IPS-18a (cell line): ENCODE measurements around the gene HNRNPAB.

ENCODE experiments used
- H3K27ac ChIP-seq: one replicate; pipeline ENCODE4 v1.5.1; 2013; ENCODE audit warnings: low read length
- H3K27me3 ChIP-seq: one replicate; pipeline ENCODE4 v1.6.1; 2013; ENCODE audit warnings: mild to moderate bottlenecking, low read length; ENCODE audit not compliant: control insufficient read depth, insufficient read depth
- H3K36me3 ChIP-seq: one replicate; pipeline ENCODE4 v1.6.1; 2013; ENCODE audit warnings: low read depth, low read length; ENCODE audit not compliant: control insufficient read depth
- H3K4me1 ChIP-seq: one replicate; pipeline ENCODE4 v1.6.1; 2013; ENCODE audit warnings: low read depth, low read length; ENCODE audit not compliant: control insufficient read depth
- H3K4me3 ChIP-seq: one replicate; pipeline ENCODE4 v1.5.1; 2013; ENCODE audit warnings: low read length
- H3K9ac ChIP-seq: one replicate; pipeline ENCODE4 v1.6.1; 2013; ENCODE audit warnings: mild to moderate bottlenecking, low read length, moderate library complexity
- H3K9me3 ChIP-seq: one replicate; pipeline ENCODE4 v1.6.1; 2013; ENCODE audit warnings: low read depth, low read length; ENCODE audit not compliant: control insufficient read depth

Gene HNRNPAB

GRCh38 chr5:178204182-178204934 is at the start of gene HNRNPAB:
TSS of gene HNRNPAB (plus strand) at chr5:178204533. CDS start at chr5:178204838, 305 bp downstream.
- Histone ChIP-seq H3K27ac (peak within 1 kb of the TSS; percentile 43), H3K9ac (peak within 1 kb of the TSS; percentile 93), H3K4me1 (peaks cover 7% of the 10 kb centered on the region), H3K9me3 (no peaks in the 10 kb centered on the region), H3K27me3 (no peaks in the 10 kb centered on the region), H3K36me3 (peaks cover 41% of the 10 kb centered on the region), H3K4me3 (peak within 1 kb of the TSS; percentile 100)

- Histone ChIP-seq H3K27ac (no peak overlapping the region), H3K27me3 (no peaks in the 10 kb centered on the region), H3K4me3 (no peak overlapping the region), H3K36me3 (peaks cover 13% of the 10 kb centered on the region), H3K4me1 (no peaks in the 10 kb centered on the region), H3K9ac (no peak overlapping the region), H3K9me3 (no peaks in the 10 kb centered on the region)
These were observed 49.3 kb upstream of the HNRNPAB start for GRCh38 chr5:178155065-178155464.

- H3K27ac ChIP-seq, result no peak overlapping the region
- no peaks in the 10 kb centered on the region for H3K4me1 ChIP-seq
- H3K9ac ChIP-seq, result no peak overlapping the region
- H3K4me3 ChIP-seq, result no peak overlapping the region
- H3K27me3 ChIP-seq, result no peaks in the 10 kb centered on the region
- H3K9me3 ChIP-seq, result no peaks in the 10 kb centered on the region
- H3K36me3 ChIP-seq, result no peaks in the 10 kb centered on the region
These were observed 44.2 kb upstream of the HNRNPAB start for GRCh38 chr5:178160176-178160575.

- H3K9me3 ChIP-seq, result no peaks in the 10 kb centered on the region
- H3K4me1 ChIP-seq, result no peaks in the 10 kb centered on the region
- no peaks in the 10 kb centered on the region for H3K27me3 ChIP-seq
- no peak overlapping the region for H3K4me3 ChIP-seq
- no peaks in the 10 kb centered on the region for H3K36me3 ChIP-seq
- H3K9ac ChIP-seq, result no peak overlapping the region
- H3K27ac ChIP-seq, result no peak overlapping the region
These were observed 41.9 kb upstream of the HNRNPAB start for GRCh38 chr5:178162481-178162880.

- H3K4me3 ChIP-seq, result peak overlapping the region; percentile 48
- no peak overlapping the region for H3K27ac ChIP-seq
These were observed 40.3 kb upstream of the HNRNPAB start for GRCh38 chr5:178163772-178164735.

GRCh38 chr5:178165581-178165980 is 38.8 kb upstream of the HNRNPAB start:
- Histone ChIP-seq H3K27ac (no peak overlapping the region), H3K4me1 (no peaks in the 10 kb centered on the region), H3K4me3 (no peak overlapping the region), H3K36me3 (no peaks in the 10 kb centered on the region), H3K27me3 (no peaks in the 10 kb centered on the region), H3K9ac (no peak overlapping the region), H3K9me3 (no peaks in the 10 kb centered on the region)

More at GRCh38 chr5:178163772-178164735, 40.3 kb upstream of the HNRNPAB start:
- H3K36me3 ChIP-seq, result no peaks in the 10 kb centered on the region
- no peaks in the 10 kb centered on the region for H3K9me3 ChIP-seq
- no peaks in the 10 kb centered on the region for H3K27me3 ChIP-seq
- H3K9ac ChIP-seq, result no peak overlapping the region
- H3K4me1 ChIP-seq, result no peaks in the 10 kb centered on the region

GRCh38 chr5:178170455-178170854 is 33.9 kb upstream of the HNRNPAB start:
- Histone ChIP-seq H3K27ac (no peak overlapping the region), H3K4me1 (no peaks in the 10 kb centered on the region), H3K9me3 (no peaks in the 10 kb centered on the region), H3K4me3 (no peak overlapping the region), H3K9ac (no peak overlapping the region), H3K36me3 (no peaks in the 10 kb centered on the region), H3K27me3 (no peaks in the 10 kb centered on the region)

GRCh38 chr5:178174456-178174855 is 29.9 kb upstream of the HNRNPAB start:
- Histone ChIP-seq H3K27ac (no peak overlapping the region), H3K9ac (no peak overlapping the region), H3K4me1 (peaks cover 6% of the 10 kb centered on the region)

GRCh38 chr5:178176791-178177190 is 27.5 kb upstream of the HNRNPAB start:
- H3K27me3 ChIP-seq, result no peaks in the 10 kb centered on the region
- no peak overlapping the region for H3K9ac ChIP-seq
- H3K9me3 ChIP-seq, result no peaks in the 10 kb centered on the region
- H3K4me3 ChIP-seq, result no peak overlapping the region
- H3K36me3 ChIP-seq, result no peaks in the 10 kb centered on the region
- peaks cover 17% of the 10 kb centered on the region for H3K4me1 ChIP-seq
- H3K27ac ChIP-seq, result no peak overlapping the region

More at GRCh38 chr5:178174456-178174855, 29.9 kb upstream of the HNRNPAB start:
- Histone ChIP-seq H3K36me3 (no peaks in the 10 kb centered on the region), H3K27me3 (no peaks in the 10 kb centered on the region), H3K9me3 (no peaks in the 10 kb centered on the region), H3K4me3 (no peak overlapping the region)

- no peak overlapping the region for H3K27ac ChIP-seq
- peak overlapping the region; percentile 15 for H3K9ac ChIP-seq
- no peak overlapping the region for H3K4me3 ChIP-seq
- no peaks in the 10 kb centered on the region for H3K9me3 ChIP-seq
- H3K36me3 ChIP-seq, result no peaks in the 10 kb centered on the region
- peaks cover 22% of the 10 kb centered on the region for H3K4me1 ChIP-seq
- H3K27me3 ChIP-seq, result no peaks in the 10 kb centered on the region
These were observed 26.8 kb upstream of the HNRNPAB start for GRCh38 chr5:178177569-178177968.

- Histone ChIP-seq H3K27ac (peak overlapping the region; percentile 99), H3K4me1 (peaks cover 22% of the 10 kb centered on the region), H3K27me3 (no peaks in the 10 kb centered on the region), H3K9me3 (no peaks in the 10 kb centered on the region), H3K9ac (peak overlapping the region; percentile 90), H3K36me3 (no peaks in the 10 kb centered on the region), H3K4me3 (peak overlapping the region; percentile 57)
These were observed 24.0 kb upstream of the HNRNPAB start for GRCh38 chr5:178180141-178180863.
